Measurements from ENCODE around the gene OR10H1.
"Not testable (repeated sequence)": the region's sequence is repeated elsewhere in the genome, so short reads cannot be mapped to it uniquely, and the experiment has no call there.

- not testable (repeated sequence) for TF ChIP-seq CTCF (conservative IDR thresholded peaks at IDR 0.05; ENCODE audit: low read length); EZH2phosphoT487 (IDR thresholded peaks at IDR 0.05; ENCODE audit: borderline replicate concordance, low read depth, low read length)
These were observed 18.8 kb upstream of the OR10H1 start for GRCh38 chr19:15834232-15834631.
